ENCODE measurements around the gene PRR16.

GRCh38 chr5:120452471-120452870 lies 11.6 kb upstream of the PRR16 start:
- TF ChIP-seq CTCF (IDR thresholded peaks at IDR 0.05) (no peak), POLR2A (IDR thresholded peaks at IDR 0.05) (no peak)

Data from esophagus squamous epithelium (tissue), 4 donors.